NCI-H510A treated with DMSO at 0.1 percent for 48 hours (cell line): ENCODE measurements around the gene MICA.
A peak's percentile ranks its signal among the peaks of the same experiment; 100 is the strongest.

Source experiments
- DNase-seq: peaks from one replicate; lab custom pipeline; 2025; lab: John Stamatoyannopoulos, UW

The MICA gene

DNA sequence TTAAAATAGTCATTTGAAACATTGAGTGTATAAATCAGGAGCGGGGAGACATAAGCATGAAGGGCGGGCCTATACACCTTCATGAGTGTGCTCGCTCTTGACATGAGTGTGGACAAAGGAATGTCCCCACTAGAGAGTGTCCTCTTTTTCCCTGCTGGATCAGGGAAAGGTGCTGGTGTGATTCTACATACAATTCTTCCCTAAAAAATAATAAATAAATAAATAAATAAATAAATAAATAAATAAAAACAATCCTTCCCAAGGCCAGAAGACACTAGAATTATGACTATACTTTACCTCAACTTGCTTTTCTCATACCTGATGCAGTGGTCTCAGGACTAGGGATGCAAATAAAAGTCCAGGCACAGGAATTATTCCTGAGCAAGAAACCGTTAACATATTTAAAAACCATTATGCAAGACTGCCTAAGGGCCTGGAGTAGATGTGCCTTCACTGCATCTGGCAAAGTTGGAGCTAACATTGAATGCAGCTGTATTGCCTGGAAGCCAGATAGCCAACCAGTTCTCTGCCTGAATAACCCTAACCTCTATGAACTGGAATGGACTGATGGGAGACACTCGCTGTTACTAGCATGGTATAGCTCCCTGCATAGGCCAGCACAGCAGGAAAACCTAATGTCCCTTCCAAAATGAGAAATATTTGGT, 57.1 kb downstream of the MICA start:
- DNase-seq: no peak

DNA sequence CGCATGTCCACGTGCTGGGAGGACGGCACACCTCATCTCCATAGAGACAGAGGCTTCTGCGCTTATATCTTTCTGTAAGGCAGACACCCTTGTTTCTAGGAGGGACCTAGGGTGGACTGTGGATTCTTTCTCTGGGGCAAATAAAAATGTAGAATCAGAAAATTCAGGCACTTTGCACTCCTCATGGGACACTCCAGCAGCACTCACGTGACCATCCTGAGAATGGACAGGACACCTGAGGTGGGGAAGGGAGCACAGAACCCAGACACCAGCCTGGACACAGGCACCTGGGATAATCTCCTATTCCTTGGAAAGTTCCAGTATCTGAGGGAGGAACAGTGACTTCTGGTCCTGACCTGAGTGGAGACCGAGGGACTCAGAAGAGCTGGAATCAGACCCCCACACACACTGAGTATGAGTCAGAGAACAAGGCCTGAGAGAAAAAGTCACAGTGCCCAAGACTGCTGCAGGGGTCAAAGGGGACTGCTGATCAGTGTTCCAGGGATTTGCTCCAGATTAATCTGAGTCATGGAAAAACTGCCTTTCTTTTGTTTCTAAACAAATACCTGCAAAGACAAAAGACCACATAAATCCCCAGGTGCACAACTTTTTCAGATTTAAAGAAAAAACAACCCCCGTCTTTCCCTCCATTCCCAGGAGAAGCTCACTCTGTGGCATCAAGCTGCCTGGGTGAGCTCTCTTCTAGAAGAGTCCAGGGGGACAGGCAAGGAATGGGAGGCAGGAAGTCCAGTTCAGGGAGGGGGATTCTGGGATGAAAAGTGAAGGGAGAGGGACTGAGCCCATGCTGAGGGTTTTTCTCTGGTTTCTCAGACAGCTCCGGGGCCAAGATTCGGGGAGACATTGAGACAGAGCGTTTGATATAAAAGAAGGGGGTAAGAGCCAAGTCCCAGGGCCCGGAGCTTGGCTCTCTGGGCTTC, 58.9 kb downstream of the MICA start:
- DNase-seq: no peak

DNA sequence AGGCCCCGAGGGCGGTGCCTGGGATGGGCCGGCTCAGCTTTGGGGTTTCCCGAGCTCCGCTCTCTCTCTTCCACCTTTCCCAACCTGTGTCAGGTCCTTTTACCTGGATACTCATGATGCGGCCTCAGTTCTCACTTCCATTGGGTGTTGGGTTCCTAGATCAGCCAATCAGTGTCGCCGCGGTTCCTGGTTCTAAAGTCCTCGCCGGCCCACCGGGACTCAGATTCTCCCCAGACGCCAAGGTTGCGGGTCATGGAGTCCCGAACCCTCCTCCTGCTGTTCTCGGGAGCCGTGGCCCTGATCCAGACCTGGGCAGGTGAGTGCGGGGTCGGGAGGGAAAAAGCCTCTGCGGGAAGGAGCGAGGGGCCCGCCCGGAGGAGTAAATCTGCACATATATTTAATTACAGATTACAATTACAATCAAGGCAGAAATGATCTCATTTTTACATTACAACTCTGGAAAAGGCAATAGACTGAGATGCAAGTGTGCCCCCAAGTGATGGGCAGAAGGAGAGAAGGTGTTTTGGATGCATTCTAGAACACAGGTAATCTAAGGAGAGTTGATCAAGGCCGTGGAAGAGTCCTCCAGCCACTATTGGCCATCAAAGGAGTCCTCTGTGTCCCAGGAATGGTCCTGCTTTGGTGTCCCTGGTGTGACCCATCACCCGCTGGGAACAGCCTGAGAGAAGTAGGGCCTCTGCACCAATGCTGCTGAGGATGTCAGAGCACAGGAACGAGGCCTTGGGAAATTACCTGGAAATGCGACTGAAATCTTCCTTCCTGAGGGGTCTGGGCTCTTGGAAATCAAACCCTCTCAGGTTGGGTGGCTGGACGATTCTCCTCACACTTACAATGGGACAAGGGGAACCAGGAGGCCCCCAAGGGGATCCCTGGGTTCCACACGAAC, 59.8 kb downstream of the MICA start:
- DNase-seq: peak; percentile 51

DNA sequence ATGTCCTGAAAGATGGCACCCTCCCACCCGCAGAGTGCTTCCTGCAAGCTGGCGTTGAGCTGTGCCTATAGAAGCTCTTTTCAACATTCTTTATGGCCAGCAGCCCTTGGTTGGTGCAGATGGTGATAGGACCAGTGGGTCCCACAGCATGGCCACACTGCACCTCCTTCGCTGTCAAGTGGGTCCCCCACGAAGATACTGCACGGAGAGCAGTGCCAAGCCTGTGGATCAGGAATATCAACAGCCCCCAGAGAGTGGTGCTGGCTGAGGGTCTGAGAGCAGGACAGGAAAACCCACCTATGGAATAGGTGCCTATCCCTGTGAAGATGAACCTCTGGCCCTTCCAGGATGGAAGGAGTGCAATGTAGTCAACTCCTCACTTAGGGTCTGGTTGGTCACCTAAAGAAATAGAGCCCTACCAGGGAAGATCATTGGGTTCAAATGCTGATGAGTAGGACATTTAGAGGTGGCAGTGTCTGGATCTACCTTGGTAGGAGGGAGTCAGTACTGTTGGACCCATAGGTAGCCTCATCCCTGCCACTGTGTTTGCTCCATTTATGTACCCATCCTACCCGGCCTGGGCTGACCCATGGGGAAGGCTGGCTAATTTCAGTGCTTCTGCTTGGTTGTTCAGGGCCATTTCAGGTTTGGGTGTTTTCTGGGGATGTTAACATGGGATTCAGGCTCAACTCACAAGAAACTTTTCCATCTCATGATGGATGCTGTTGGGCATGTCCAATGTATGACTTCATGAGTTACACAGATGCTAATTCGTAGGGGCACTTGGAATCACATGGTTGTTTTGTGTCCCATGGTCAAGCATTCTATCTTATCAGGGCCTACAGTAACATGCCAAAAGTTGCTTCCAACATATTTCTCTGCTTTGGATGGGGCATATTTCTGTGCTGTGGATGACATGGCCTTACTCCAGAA, 61.1 kb downstream of the MICA start:
- DNase-seq: no peak
